ENCODE measurements around the gene SF3A1. TPM values are rescaled to one million over a fixed set of nuclear protein-coding genes. Genes with fewer than 3 reads are reported as not detected.

The SF3A1 gene
- total RNA-seq, 1 donor: 94.3 TPM

DNA sequence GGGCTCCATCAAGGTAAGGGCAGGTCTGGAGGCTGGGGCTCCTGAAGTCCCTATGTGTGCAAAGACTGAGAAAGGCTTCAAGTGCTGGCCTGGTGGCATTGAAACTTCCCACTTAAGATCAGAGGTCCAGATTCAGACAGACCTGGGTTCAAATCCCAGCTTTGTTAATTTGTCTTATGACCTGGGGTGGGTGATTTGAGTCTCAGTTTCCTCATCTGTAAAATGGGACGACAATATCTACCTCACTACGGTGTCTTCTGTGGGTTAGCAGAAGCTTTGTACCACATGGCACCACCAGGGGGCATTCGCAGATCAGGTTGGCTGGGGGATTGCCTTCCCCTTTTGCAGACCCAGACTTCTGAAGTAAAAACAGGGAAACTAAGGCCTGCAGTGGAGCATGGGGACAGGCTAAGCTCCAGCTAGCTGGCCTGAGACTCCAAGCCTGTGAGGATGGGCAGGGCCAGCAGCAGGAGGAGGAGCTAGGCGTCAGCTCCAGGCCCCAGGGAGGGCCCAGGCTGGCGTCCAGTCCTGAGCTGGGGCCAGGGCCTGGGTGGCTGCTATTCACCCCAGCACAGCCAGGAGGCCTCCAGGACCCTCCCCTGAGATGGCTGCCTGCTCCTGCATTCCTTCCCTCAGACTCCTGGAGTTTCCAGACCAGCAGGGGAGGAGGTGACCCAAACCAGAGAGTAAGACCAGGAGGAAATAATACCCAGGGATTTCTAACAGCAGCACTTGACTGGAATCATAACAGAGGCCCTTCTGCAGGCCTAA, 68.9 kb downstream of the SF3A1 start:
- Histone ChIP-seq H3K4me1 (ENCODE audit: insufficient read depth, low read length) (peaks cover 40% of the 10 kb centered on the region), H3K9me3 (ENCODE audit: low read depth, low read length) (no peaks in the 10 kb centered on the region), H3K27me3 (ENCODE audit: insufficient read depth, low read length) (no peaks in the 10 kb centered on the region), H3K4me3 (ENCODE audit: low read length) (no peak overlapping the region)

DNA sequence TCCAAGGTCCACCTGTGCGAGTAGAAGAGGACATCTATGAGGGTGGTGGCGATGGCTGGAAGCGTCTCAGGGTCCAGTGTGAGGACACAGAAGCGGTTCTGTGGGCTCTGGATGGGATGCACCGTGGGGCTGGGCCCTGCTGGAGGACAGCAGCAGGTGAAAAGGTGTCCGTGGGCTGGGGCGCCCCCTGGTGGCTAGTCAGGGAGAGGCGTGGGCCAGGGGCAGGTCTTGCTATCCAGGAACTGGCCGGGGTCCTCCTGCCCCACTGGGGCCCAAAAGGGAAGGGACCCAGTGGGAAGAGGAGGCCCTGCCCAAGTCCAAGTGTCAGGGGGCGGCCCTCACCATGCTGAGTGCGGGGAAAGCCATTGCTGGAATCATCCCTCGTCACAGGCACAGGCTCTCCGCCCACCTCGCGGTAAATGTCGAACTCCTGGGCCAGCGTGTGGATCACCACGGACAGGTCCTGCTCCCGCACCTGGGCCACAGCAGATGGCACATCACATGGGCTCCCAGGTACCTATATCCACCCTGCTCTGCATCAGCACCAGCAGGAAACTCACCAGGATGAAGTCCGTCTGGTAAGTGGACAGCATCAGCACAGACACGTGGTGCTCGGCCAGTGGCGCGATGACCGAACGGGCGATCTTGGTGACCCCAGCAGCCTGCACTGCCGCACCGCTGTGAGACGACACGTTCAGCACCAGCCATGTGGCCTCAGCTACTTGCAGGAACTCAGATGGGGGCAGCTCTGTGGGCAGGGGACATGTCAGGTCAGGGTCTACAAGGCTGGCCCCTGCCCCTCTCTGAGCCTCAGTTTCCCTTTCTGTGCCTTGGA, 69.7 kb downstream of the SF3A1 start:
- peaks cover 48% of the 10 kb centered on the region for H3K4me1 ChIP-seq (ENCODE audit: insufficient read depth, low read length)
- H3K9me3 ChIP-seq (ENCODE audit: low read depth, low read length): no peaks in the 10 kb centered on the region
- H3K4me3 ChIP-seq (ENCODE audit: low read length): no peak overlapping the region
- no peaks in the 10 kb centered on the region for H3K27me3 ChIP-seq (ENCODE audit: insufficient read depth, low read length)

DNA sequence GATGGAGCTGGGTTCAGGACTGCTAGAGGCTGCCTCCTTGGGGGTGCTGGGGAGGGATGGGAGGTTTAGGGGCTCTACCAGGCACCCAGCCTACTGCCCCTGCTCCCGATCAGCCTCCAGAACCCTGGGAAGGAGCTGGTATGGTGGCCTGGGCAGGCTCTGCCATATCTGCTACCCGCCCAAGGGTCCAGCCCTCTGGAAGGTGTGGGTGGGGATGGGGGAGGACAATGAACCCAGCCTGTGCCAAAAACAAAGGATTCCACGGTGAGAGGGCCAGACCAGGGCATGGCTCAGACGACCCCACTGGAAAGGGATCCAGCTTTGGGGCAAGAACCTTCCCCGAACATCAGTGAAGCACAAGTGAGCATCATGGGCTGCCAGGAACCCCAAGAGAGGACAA, 70.4 kb downstream of the SF3A1 start:
- H3K9me3 ChIP-seq (ENCODE audit: low read depth, low read length): no peaks in the 10 kb centered on the region
- no peaks in the 10 kb centered on the region for H3K27me3 ChIP-seq (ENCODE audit: insufficient read depth, low read length)
- peaks cover 50% of the 10 kb centered on the region for H3K4me1 ChIP-seq (ENCODE audit: insufficient read depth, low read length)
- no peak overlapping the region for H3K4me3 ChIP-seq (ENCODE audit: low read length)

DNA sequence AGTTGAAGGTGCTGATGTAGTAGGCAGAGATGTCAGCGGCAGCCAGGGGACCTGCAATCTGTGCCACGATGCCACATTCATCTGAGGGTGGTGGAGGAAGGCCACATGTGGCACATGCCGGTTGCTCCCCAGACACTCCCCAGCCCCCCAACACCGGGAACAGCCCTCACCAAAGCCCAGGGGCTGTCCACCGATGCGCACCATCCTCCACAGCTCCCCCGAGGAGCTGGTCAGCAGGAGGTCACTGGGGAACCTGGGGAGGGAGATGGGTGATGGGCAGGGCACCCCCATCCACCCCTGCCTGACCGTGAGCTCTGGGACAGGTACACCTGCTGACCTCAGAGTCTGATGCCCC, 70.9 kb downstream of the SF3A1 start:
- Histone ChIP-seq H3K4me1 (ENCODE audit: insufficient read depth, low read length) (peaks cover 48% of the 10 kb centered on the region), H3K27me3 (ENCODE audit: insufficient read depth, low read length) (no peaks in the 10 kb centered on the region), H3K4me3 (ENCODE audit: low read length) (no peak overlapping the region)

DNA sequence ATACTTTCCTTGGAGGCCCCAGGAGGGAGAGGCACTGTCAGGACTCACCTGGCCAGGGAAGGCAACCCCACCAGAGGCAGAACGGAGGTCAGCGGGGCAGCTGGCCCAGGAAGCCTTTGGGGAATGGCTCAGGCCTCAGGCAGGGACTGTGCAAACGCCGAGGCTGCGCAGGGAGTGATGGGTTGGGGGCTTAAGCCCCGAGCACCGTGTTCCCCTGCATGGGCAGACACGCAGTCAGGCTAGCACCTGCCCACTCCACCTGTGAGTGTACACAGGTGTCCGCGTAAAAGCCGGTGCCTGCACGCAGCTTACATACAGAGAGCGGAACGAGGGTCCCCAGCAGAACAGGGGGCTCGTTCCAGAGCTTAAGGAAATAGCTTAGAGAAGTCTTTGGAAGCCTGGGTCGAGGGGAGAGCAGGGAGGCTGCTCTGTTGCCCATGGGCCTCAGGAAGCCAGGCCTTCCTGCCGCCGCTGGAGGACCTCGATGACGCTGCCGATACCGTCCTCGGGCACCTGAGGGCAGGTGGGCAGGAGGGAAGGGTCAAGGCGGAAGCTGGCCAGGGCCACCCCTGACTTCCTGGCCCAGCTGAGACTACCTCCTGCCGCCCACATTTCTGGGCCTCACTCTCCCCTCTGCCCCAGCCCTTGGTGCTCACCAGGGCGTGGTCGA, 71.4 kb downstream of the SF3A1 start:
- H3K9me3 ChIP-seq (ENCODE audit: low read depth, low read length): no peaks in the 10 kb centered on the region
- peaks cover 43% of the 10 kb centered on the region for H3K4me1 ChIP-seq (ENCODE audit: insufficient read depth, low read length)
- no peak overlapping the region for H3K4me3 ChIP-seq (ENCODE audit: low read length)
- H3K27me3 ChIP-seq (ENCODE audit: insufficient read depth, low read length): no peaks in the 10 kb centered on the region

More for the DNA sequence above, 70.9 kb downstream of the SF3A1 start:
- no peaks in the 10 kb centered on the region for H3K9me3 ChIP-seq (ENCODE audit: low read depth, low read length)

DNA sequence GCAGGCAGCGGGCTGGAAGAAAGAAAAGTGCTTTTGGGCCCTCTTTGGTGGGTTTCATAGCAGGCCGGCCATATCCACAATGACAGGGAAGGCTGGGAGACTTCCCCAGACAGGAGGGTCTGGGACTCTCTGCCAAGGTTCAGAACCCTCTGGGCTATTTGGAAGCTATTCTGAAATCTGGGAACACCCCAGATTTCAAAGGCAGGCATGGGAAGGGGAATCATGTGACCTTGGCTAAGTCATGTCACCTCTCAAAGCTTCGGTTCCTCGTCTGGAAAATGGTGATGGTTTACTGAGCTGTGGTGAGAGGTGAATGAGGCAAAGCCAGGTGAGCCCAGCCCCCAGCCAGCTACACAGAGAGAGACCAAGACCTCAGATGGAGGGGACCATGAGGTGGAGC, 72.0 kb downstream of the SF3A1 start:
- H3K4me3 ChIP-seq (ENCODE audit: low read length): no peak overlapping the region
- no peaks in the 10 kb centered on the region for H3K9me3 ChIP-seq (ENCODE audit: low read depth, low read length)
- no peaks in the 10 kb centered on the region for H3K27me3 ChIP-seq (ENCODE audit: insufficient read depth, low read length)
- peaks cover 42% of the 10 kb centered on the region for H3K4me1 ChIP-seq (ENCODE audit: insufficient read depth, low read length)

DNA sequence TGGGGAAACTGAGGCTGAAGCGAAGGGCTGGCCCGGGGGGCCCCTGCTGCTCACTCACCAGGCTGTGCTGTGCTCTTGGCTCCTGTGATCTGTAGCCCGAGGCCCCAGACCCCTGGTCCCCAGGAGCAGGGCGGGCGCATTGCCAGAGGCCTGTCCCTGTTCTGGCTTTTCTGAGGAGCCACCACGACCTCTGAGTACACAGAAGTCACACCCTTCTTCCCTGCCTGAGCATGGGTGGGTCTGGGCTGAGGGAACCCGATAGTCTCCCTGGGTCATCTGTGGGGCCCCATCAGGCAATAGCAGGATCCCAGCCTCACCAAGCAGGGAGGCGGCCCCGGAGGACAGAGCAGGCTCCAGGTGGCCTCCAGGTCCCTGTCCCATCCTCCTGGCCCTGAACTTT, 72.5 kb downstream of the SF3A1 start:
- H3K4me3 ChIP-seq (ENCODE audit: low read length): no peak overlapping the region
- no peaks in the 10 kb centered on the region for H3K9me3 ChIP-seq (ENCODE audit: low read depth, low read length)

DNA sequence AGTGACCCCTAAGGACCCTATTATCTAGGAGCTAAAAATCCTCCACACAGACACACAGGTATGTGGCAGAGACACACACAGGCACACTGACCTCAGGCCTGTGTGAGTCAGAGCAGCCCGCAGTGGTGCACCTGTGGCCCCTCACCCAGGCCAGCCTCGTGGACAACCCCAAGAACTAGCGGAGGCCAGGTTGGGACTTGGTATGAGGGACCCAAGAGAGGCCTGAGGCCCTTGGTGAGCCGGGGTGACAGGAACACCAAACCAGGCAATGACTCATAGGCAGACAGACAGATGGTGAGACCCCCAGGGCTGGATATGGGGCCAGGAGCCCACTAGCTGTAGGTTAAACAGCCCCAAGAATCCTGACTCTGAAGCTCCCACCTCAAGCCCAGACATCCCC, 73.4 kb downstream of the SF3A1 start:
- no peaks in the 10 kb centered on the region for H3K9me3 ChIP-seq (ENCODE audit: low read depth, low read length)
- no peaks in the 10 kb centered on the region for H3K27me3 ChIP-seq (ENCODE audit: insufficient read depth, low read length)
- no peak overlapping the region for H3K4me3 ChIP-seq (ENCODE audit: low read length)
- peaks cover 49% of the 10 kb centered on the region for H3K4me1 ChIP-seq (ENCODE audit: insufficient read depth, low read length)

More for the DNA sequence above, 72.5 kb downstream of the SF3A1 start:
- no peaks in the 10 kb centered on the region for H3K27me3 ChIP-seq (ENCODE audit: insufficient read depth, low read length)
- peaks cover 47% of the 10 kb centered on the region for H3K4me1 ChIP-seq (ENCODE audit: insufficient read depth, low read length)

DNA sequence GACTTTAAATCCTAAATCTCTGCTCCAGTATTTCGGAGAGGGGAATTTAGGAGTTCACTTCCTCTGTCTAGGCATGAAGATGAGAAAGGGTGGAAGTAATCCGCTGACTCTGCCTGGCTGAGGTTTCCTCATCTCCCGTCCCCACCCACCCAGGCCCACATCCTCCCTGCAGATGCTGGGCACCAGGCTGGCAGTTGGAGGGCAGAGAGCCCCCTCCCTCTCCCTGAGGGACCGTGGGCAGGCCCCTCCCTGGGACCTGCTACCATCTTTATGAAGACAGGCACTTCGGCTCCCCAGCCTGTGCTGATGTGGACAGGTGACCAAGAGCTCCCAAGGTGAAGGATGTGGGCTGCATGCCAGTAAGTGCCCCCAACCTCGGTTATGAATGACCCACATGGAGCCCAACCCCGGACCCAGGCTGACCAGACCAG, 74.1 kb downstream of the SF3A1 start:
- Histone ChIP-seq H3K4me3 (ENCODE audit: low read length) (no peak overlapping the region), H3K4me1 (ENCODE audit: insufficient read depth, low read length) (peaks cover 49% of the 10 kb centered on the region)

More for the DNA sequence above, 74.1 kb downstream of the SF3A1 start:
- Histone ChIP-seq H3K27me3 (ENCODE audit: insufficient read depth, low read length) (no peaks in the 10 kb centered on the region), H3K9me3 (ENCODE audit: low read depth, low read length) (no peaks in the 10 kb centered on the region)

Other genes starting within 250 kb of the SF3A1 start
- 4.2 TPM for gene LIF, start 110.1 kb downstream of the SF3A1 start, total RNA-seq
- 240 TPM for gene OSM, start 90.0 kb downstream of the SF3A1 start, total RNA-seq
- gene CASTOR1, start 67.4 kb downstream of the SF3A1 start, total RNA-seq: 4.6 TPM
- 36.0 TPM for gene TBC1D10A, start 30.0 kb downstream of the SF3A1 start, total RNA-seq
- gene CCDC157, start 113 bp upstream of the SF3A1 start, total RNA-seq: 4.9 TPM
- gene RNF215, start 30.5 kb upstream of the SF3A1 start, total RNA-seq: 3.3 TPM
- 15.5 TPM for gene SEC14L2, start 40.1 kb upstream of the SF3A1 start, total RNA-seq
- gene MTFP1, start 68.9 kb upstream of the SF3A1 start, total RNA-seq: 24.5 TPM
- not detected for gene SEC14L3, start 115.1 kb upstream of the SF3A1 start, total RNA-seq
- gene SEC14L4, start 148.8 kb upstream of the SF3A1 start, total RNA-seq: not detected
- not detected for gene SEC14L6, start 189.8 kb upstream of the SF3A1 start, total RNA-seq
- 0.10 TPM for gene GAL3ST1, start 217.8 kb upstream of the SF3A1 start, total RNA-seq
- gene PES1, start 235.0 kb upstream of the SF3A1 start, total RNA-seq: 21.8 TPM